HG03432 (cell line): Measurements from ENCODE around the gene TRIOBP.

Experiments
- ATAC-seq: cut with Tn5 transposase; IDR thresholded peaks from one replicate; pipeline ENCODE4 v1.9.1; 2021; ENCODE audit warnings: mild to moderate bottlenecking, moderate library complexity; ENCODE audit not compliant: unreplicated experiment

TRIOBP gene

DNA sequence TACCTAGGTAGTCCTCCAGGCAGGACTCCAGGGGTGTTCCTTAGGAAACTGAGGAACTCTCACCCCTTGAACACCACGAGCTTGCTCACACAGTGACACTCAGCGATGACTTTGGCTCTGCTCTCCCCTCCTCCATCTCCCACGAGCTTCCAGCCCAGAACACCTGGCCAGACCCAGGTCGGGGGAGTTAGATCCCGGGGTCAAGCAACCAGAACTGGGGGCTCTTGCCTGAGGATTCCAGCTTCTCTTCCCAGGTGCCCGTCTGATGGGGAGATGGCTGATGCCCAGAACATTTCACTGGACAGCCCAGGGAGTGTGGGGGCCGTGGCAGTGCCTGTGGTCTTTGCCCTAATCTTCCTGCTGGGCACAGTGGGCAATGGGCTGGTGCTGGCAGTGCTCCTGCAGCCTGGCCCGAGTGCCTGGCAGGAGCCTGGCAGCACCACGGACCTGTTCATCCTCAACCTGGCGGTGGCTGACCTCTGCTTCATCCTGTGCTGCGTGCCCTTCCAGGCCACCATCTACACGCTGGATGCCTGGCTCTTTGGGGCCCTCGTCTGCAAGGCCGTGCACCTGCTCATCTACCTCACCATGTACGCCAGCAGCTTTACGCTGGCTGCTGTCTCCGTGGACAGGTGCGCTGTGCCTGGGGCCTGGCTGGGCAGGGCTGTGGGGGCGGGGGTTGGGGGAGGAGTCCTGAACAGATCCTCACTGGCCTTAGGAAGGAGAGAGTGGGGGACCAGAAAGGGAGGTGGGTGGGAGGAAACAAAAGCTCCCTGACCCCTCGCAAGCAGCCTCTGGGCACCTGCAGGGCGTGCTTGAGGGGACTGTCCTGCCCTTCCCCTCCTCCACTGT, 126.5 kb downstream of the TRIOBP start, which contains the start of gene GALR3:
Gene GALR3 (plus strand): TSS at position 249 of the 852 bp plus-strand sequence. CDS start 25 bp downstream, at position 274.
- ATAC-seq: no peak

DNA sequence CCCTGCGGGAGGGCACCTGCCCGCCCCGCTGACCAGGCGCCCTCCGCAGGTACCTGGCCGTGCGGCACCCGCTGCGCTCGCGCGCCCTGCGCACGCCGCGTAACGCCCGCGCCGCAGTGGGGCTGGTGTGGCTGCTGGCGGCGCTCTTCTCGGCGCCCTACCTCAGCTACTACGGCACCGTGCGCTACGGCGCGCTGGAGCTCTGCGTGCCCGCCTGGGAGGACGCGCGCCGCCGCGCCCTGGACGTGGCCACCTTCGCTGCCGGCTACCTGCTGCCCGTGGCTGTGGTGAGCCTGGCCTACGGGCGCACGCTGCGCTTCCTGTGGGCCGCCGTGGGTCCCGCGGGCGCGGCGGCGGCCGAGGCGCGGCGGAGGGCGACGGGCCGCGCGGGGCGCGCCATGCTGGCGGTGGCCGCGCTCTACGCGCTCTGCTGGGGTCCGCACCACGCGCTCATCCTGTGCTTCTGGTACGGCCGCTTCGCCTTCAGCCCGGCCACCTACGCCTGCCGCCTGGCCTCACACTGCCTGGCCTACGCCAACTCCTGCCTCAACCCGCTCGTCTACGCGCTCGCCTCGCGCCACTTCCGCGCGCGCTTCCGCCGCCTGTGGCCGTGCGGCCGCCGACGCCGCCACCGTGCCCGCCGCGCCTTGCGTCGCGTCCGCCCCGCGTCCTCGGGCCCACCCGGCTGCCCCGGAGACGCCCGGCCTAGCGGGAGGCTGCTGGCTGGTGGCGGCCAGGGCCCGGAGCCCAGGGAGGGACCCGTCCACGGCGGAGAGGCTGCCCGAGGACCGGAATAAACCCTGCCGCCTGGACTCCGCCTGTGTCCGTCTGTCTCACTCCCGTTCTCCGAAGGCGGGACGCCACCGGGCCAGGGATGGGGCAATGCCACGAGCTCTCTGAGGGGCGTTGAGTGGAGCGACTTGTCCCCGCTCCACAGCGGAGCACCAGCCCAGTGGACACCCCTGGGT, 128.1 kb downstream of the TRIOBP start:
- no peak for ATAC-seq
